CD14-positive monocyte (primary cell): ENCODE data around the gene RBPJL. TPM values are rescaled to one million over a fixed set of nuclear protein-coding genes. Genes with fewer than 3 reads are reported as not detected.

Experiments
- DNase-seq, 3 donors: peaks; one replicate each; pipeline ENCODE4 v3.0.0-alpha.2; 2011 to 2022
- H2AFZ ChIP-seq: 2 replicates; pipeline ENCODE4 v1.6.0; 2012; ENCODE audit warnings: mild to moderate bottlenecking, low read depth, low read length, inconsistent platforms; ENCODE audit not compliant: insufficient read depth, poor library complexity, severe bottlenecking
- H3K27ac ChIP-seq, 2 donors: 1 replicate in 1 of 2; 2 replicates in 1 of 2; pipeline ENCODE4 v1.5.1; 2012 to 2013; ENCODE audit warnings: low read length in 2 of 2, control low read depth in 1 of 2, inconsistent platforms in 1 of 2, low read depth in 1 of 2, mild to moderate bottlenecking in 1 of 2
- H3K27me3 ChIP-seq, 2 donors: one replicate each; pipeline versions ENCODE4 v1.6.0 to v1.6.1; 2011 to 2013; ENCODE audit warnings: low read length in 2 of 2; ENCODE audit not compliant: control insufficient read depth in 2 of 2, insufficient read depth in 2 of 2
- H3K36me3 ChIP-seq, 2 donors: replicated peaks in 1 of 2; 1 replicate in 1 of 2; 2 replicates in 1 of 2; pipeline versions ENCODE4 v1.5.1 to v1.6.1; 2012 to 2013; ENCODE audit warnings: low read length in 2 of 2, control low read depth in 1 of 2, inconsistent platforms in 1 of 2, mild to moderate bottlenecking in 1 of 2; ENCODE audit not compliant: insufficient read depth in 2 of 2, control insufficient read depth in 1 of 2
- H3K4me1 ChIP-seq, 2 donors: 1 replicate in 1 of 2; 2 replicates in 1 of 2; pipeline versions ENCODE4 v1.5.1 to v1.6.1; 2012 to 2013; ENCODE audit warnings: low read length in 2 of 2, control low read depth in 1 of 2, inconsistent platforms in 1 of 2, mild to moderate bottlenecking in 1 of 2, moderate library complexity in 1 of 2; ENCODE audit not compliant: insufficient read depth in 2 of 2, control insufficient read depth in 1 of 2
- H3K4me2 ChIP-seq: replicated peaks from 2 replicates; pipeline ENCODE3; 2012; ENCODE audit warnings: low read length, moderate library complexity, mild to moderate bottlenecking; ENCODE audit not compliant: poor library complexity, severe bottlenecking; ENCODE audit errors: extremely low read depth
- H3K4me3 ChIP-seq, 3 experiments: fragments of 200-600 bp in 1 of 3; sonication (generic) in 1 of 3; replicated peaks in 1 of 3; 1 replicate in 2 of 3; 2 replicates in 1 of 3; pipeline ENCODE4 v1.5.1; 2011 to 2013; ENCODE audit warnings: low read length in 3 of 3, mild to moderate bottlenecking in 3 of 3, control low read depth in 2 of 3, low read depth in 2 of 3, inconsistent platforms in 1 of 3, moderate library complexity in 1 of 3
- H3K79me2 ChIP-seq: 2 replicates; pipeline ENCODE4 v1.6.0; 2012; ENCODE audit warnings: mild to moderate bottlenecking, control low read depth, inconsistent platforms, low read length, moderate library complexity; ENCODE audit not compliant: insufficient read depth
- H3K9ac ChIP-seq: 2 replicates; pipeline ENCODE4 v1.6.0; 2017; ENCODE audit warnings: low read length, mild to moderate bottlenecking; ENCODE audit not compliant: insufficient read depth, poor library complexity, severe bottlenecking
- H3K9me3 ChIP-seq, 2 donors: replicated peaks in 1 of 2; 1 replicate in 1 of 2; 2 replicates in 1 of 2; pipeline versions ENCODE4 v1.5.1 to v1.6.1; 2012 to 2013; ENCODE audit warnings: low read length in 2 of 2, control low read depth in 1 of 2; ENCODE audit not compliant: control insufficient read depth in 1 of 2, insufficient read depth in 1 of 2
- H4K20me1 ChIP-seq: 2 replicates; pipeline ENCODE4 v1.6.0; 2012; ENCODE audit warnings: mild to moderate bottlenecking, low read length, control low read depth, moderate library complexity; ENCODE audit not compliant: insufficient read depth
- H3K27ac Mint-ChIP-seq, 7 donors: one replicate each; pipeline ENCODE4 v1.8.0; 2020; ENCODE audit warnings: mild to moderate bottlenecking in 7 of 7, mixed read lengths in 7 of 7, moderate library complexity in 6 of 7, inconsistent platforms in 2 of 7
- H3K27me3 Mint-ChIP-seq, 3 donors: one replicate each; pipeline ENCODE4 v1.8.0; 2021 to 2022; ENCODE audit warnings: low read depth in 3 of 3, mild to moderate bottlenecking in 3 of 3, mixed read lengths in 3 of 3, moderate library complexity in 3 of 3, inconsistent platforms in 1 of 3
- H3K36me3 Mint-ChIP-seq, 2 donors: one replicate each; pipeline ENCODE4 v1.8.0; 2020; ENCODE audit warnings: mixed read lengths in 2 of 2, inconsistent platforms in 1 of 2, mild to moderate bottlenecking in 1 of 2
- H3K4me1 Mint-ChIP-seq: one replicate; pipeline ENCODE4 v1.8.0; 2020; ENCODE audit warnings: mild to moderate bottlenecking, mixed read lengths
- H3K4me3 Mint-ChIP-seq, 2 donors: one replicate each; pipeline ENCODE4 v1.8.0; 2020; ENCODE audit warnings: mild to moderate bottlenecking in 2 of 2, mixed read lengths in 2 of 2, moderate library complexity in 1 of 2
- H3K9me3 Mint-ChIP-seq, 7 donors: one replicate each; pipeline ENCODE4 v1.8.0; 2020 to 2022; ENCODE audit warnings: mixed read lengths in 7 of 7, mild to moderate bottlenecking in 6 of 7, moderate library complexity in 6 of 7, inconsistent platforms in 2 of 7
- WGBS: methylation state at CpG from one replicate; pipeline ENCODE4 v1.1.5; 2013; ENCODE audit warnings: missing lambda C conversion rate; ENCODE audit not compliant: insufficient coverage; 5-methylcytosine and 5-hydroxymethylcytosine counted together
- intact Hi-C, 2 donors: fragments of 100-400 bp; cut with micrococcal nuclease; formaldehyde crosslinking; loops; one replicate each; pipeline versions ENCODE4 v1.15.0 to v1.15.1; 2023
- polyA plus RNA-seq, 3 donors: library from polyadenylated mRNA; depleted of rRNA in 1 of 3; unstranded in 2 of 3; stranded (reverse) in 1 of 3; fragments of 300-500 nt in 2 of 3; fragments of >200 nt in 1 of 3; fragmentation: Illumina TruSeq in 2 of 3; gene quantifications; 1 replicate in 2 of 3; 2 replicates in 1 of 3; pipeline ENCODE4 v1.2.3, GENCODE V29; 2012 to 2021
- TF ChIP-seq, protein P1 (sequence below): fragments of 200-600 bp; IDR thresholded peaks from one replicate; pipeline ENCODE4 v1.8.0; 2022; ENCODE audit warnings: antibody characterized with exemption, mild to moderate bottlenecking

Gene RBPJL
- polyA plus RNA-seq, 3 donors, result not detected

DNA sequence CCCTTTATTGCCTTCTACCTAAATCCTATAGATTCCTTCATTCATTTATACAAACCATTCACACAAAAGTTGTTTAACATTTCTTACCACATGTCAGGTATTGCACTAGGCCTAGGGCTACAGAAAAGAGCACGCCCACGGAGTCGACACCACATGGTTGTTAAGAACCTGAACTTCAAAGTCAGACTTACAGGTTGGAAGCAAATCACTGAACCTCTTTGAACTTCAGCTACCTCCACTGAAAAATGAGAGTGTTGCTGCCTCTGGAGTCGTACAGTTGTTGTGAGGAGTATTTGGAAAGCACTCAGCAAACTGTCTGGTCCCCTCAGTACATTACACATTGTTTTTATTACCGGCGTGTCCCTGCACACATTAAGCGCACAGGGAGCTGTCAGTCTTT, 48.9 kb upstream of the RBPJL start:
- Histone ChIP-seq H3K36me3 (no peaks in the 10 kb centered on the region), H3K27me3 (no peaks in the 10 kb centered on the region), H3K4me2 (no peak overlapping the region), H3K79me2 (no peaks in the 10 kb centered on the region), H3K4me1 (peaks cover 30 to 38% of the 10 kb centered on the region in 2 donors), H2AFZ (no peak overlapping the region), H3K27ac (no peak overlapping the region), H3K9ac (no peak overlapping the region), H4K20me1 (no peaks in the 10 kb centered on the region), H3K4me3 (no peak overlapping the region), H3K9me3 (no peaks in the 10 kb centered on the region)
- Mint-ChIP-seq H3K4me3 (no peak overlapping the region), H3K27me3 (peaks cover 0 to 9% (median 2%) of the 10 kb centered on the region in 3 donors), H3K9me3 (no peaks in the 10 kb centered on the region), H3K27ac (no peak overlapping the region), H3K4me1 (peaks cover 33% of the 10 kb centered on the region), H3K36me3 (no peaks in the 10 kb centered on the region)
- intact Hi-C loops, result no loop called here
- DNase-seq, result no peak
- WGBS, result 100% methylated on average over 1 of the region's 7 CpGs
- TF ChIP-seq, protein P1, sequence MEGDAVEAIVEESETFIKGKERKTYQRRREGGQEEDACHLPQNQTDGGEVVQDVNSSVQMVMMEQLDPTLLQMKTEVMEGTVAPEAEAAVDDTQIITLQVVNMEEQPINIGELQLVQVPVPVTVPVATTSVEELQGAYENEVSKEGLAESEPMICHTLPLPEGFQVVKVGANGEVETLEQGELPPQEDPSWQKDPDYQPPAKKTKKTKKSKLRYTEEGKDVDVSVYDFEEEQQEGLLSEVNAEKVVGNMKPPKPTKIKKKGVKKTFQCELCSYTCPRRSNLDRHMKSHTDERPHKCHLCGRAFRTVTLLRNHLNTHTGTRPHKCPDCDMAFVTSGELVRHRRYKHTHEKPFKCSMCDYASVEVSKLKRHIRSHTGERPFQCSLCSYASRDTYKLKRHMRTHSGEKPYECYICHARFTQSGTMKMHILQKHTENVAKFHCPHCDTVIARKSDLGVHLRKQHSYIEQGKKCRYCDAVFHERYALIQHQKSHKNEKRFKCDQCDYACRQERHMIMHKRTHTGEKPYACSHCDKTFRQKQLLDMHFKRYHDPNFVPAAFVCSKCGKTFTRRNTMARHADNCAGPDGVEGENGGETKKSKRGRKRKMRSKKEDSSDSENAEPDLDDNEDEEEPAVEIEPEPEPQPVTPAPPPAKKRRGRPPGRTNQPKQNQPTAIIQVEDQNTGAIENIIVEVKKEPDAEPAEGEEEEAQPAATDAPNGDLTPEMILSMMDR, result no peak

DNA sequence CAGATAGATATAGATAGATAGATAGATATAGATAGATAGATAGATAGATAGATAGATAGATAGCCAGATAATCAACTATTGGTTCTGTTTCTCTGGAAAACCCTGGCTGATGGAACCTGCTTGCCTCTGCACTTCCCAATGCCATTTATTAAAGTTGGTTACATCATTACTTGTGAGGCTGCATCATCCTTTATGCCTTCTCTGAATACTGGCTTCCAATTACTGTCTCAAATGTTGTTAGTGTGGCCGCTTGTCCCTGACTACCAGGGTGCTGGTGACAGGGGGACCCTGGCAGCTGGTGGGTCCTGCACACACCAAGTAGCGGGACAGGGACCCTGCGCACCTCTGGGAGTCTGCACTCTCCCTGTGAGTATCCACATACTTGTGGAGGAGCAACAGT, 48.4 kb upstream of the RBPJL start:
- Mint-ChIP-seq H3K36me3 (no peaks in the 10 kb centered on the region), H3K27ac (peak overlapping the region in 1 of 7 donors; percentile 29), H3K4me3 (no peak overlapping the region), H3K27me3 (peaks cover 0 to 9% (median 2%) of the 10 kb centered on the region in 3 donors), H3K4me1 (peaks cover 31% of the 10 kb centered on the region), H3K9me3 (no peaks in the 10 kb centered on the region)
- no peaks in the 10 kb centered on the region for H3K36me3 ChIP-seq
- H3K79me2 ChIP-seq, result no peaks in the 10 kb centered on the region
- no peak overlapping the region for H3K4me3 ChIP-seq
- H3K27ac ChIP-seq, result no peak overlapping the region
- peaks cover 28 to 33% of the 10 kb centered on the region in 2 donors for H3K4me1 ChIP-seq
- H3K4me2 ChIP-seq, result no peak overlapping the region
- no peaks in the 10 kb centered on the region for H3K27me3 ChIP-seq
- no peaks in the 10 kb centered on the region for H4K20me1 ChIP-seq
- DNase-seq, result no peak
- H2AFZ ChIP-seq, result no peak overlapping the region
- H3K9me3 ChIP-seq, result no peaks in the 10 kb centered on the region
- TF ChIP-seq, protein P1, result no peak
- H3K9ac ChIP-seq, result no peak overlapping the region
- intact Hi-C loops, result no loop called here
- whole genome bisulfite sequencing, result 88% methylated on average over 1 of the region's 3 CpGs
